Lower leg skin (tissue), 3 donors: ENCODE results near the gene ST6GALNAC5.

ENCODE experiments used
- POLR2A ChIP-seq, 2 donors: fragments of 450-650 bp; IDR thresholded peaks; one replicate each; pipeline ENCODE4 v1.6.1; 2016 to 2017; ENCODE audit warnings: antibody characterized with exemption in 2 of 2, mild to moderate bottlenecking in 1 of 2, moderate library complexity in 1 of 2
- TF ChIP-seq, protein P1 (sequence below), 3 donors: fragments of 450-650 bp; IDR thresholded peaks; one replicate each; pipeline ENCODE4 v1.5.1; 2016; ENCODE audit warnings: antibody characterized with exemption in 3 of 3, mild to moderate bottlenecking in 3 of 3, moderate library complexity in 2 of 3

DNA sequence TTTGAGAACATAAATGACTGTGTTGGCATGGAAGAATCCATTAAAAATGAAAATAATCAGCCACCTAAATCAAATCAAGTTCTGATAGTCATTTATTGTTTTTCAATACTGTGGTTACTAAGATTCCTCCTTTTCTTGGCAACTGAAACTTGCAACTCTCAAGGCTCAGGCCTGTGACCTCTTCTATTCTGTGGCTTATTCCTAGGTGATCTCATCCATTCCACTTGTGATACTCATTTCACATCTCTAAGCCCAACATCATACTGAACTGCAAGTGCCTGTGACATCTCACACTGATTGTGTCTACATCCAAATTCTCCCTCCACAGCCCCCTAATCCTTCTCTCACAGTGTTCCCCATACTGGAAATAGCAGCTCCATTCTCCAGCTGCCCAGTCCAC lies 4.8 kb upstream of the ST6GALNAC5 start:
- TF ChIP-seq, protein P1, sequence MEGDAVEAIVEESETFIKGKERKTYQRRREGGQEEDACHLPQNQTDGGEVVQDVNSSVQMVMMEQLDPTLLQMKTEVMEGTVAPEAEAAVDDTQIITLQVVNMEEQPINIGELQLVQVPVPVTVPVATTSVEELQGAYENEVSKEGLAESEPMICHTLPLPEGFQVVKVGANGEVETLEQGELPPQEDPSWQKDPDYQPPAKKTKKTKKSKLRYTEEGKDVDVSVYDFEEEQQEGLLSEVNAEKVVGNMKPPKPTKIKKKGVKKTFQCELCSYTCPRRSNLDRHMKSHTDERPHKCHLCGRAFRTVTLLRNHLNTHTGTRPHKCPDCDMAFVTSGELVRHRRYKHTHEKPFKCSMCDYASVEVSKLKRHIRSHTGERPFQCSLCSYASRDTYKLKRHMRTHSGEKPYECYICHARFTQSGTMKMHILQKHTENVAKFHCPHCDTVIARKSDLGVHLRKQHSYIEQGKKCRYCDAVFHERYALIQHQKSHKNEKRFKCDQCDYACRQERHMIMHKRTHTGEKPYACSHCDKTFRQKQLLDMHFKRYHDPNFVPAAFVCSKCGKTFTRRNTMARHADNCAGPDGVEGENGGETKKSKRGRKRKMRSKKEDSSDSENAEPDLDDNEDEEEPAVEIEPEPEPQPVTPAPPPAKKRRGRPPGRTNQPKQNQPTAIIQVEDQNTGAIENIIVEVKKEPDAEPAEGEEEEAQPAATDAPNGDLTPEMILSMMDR (IDR thresholded peaks at IDR 0.05): no peak
- no peak for TF ChIP-seq POLR2A (IDR thresholded peaks at IDR 0.05)
